Adrenal gland (tissue), 12 donors: Measurements from ENCODE around the gene RTF2. TPM values are rescaled to one million over a fixed set of nuclear protein-coding genes. Genes with fewer than 3 reads are reported as not detected.

Experiments
- DNase-seq, 7 donors: peaks; one replicate each; pipeline ENCODE4 v3.0.0-alpha.2; 2019 to 2020
- H3K27ac ChIP-seq, 5 donors: fragments of 200-600 bp; sonication (generic) in 4 of 5; 1 replicate in 3 of 5; 2 replicates in 2 of 5; pipeline versions ENCODE4 v1.5.1 to v1.8.0; 2016 to 2020; ENCODE audit warnings: mild to moderate bottlenecking in 1 of 5
- H3K27me3 ChIP-seq: fragments of 200-600 bp; 2 replicates; pipeline ENCODE4 v1.8.0; 2021
- H3K36me3 ChIP-seq, 2 donors: fragments of 200-600 bp; replicated peaks in 1 of 2; 1 replicate in 1 of 2; 2 replicates in 1 of 2; pipeline versions ENCODE4 v1.5.1 to v1.8.0; 2018 to 2022
- H3K4me1 ChIP-seq, 2 donors: fragments of 200-600 bp; replicated peaks in 1 of 2; 1 replicate in 1 of 2; 2 replicates in 1 of 2; pipeline versions ENCODE4 v1.5.1 to v1.8.0; 2018 to 2021
- H3K4me3 ChIP-seq, 4 donors: fragments of 200-600 bp; sonication (generic) in 3 of 4; one replicate each; pipeline ENCODE4 v1.5.1; 2016 to 2018
- H3K9me3 ChIP-seq, 3 donors: fragments of 200-600 bp; sonication (generic) in 1 of 3; replicated peaks in 1 of 3; 1 replicate in 2 of 3; 2 replicates in 1 of 3; pipeline versions ENCODE4 v1.5.1 to v1.8.0; 2016 to 2021
- CTCF ChIP-seq, 6 experiments: fragments of 450-650 bp in 4 of 6; fragments of 200-600 bp in 2 of 6; sonication (generic) in 1 of 6; IDR thresholded peaks; 1 replicate in 5 of 6; 2 replicates in 1 of 6; pipeline versions ENCODE4 v1.5.1 to v1.8.0; 2016 to 2021; ENCODE audit warnings: antibody characterized with exemption in 6 of 6, mild to moderate bottlenecking in 2 of 6, moderate library complexity in 1 of 6
- POLR2A ChIP-seq, 2 donors: fragments of 450-650 bp; IDR thresholded peaks; one replicate each; pipeline ENCODE4 v1.6.1; 2017; ENCODE audit warnings: antibody characterized with exemption in 2 of 2, mild to moderate bottlenecking in 2 of 2, moderate library complexity in 1 of 2
- WGBS, 4 donors: extraction: QIAGEN DNeasy Blood & Tissue Kit in 2 of 4; methylation state at CpG; one replicate each; pipeline versions ENCODE4 v1.1.5 to v1.1.7; 2013 to 2017; 5-methylcytosine and 5-hydroxymethylcytosine counted together
- intact Hi-C, 2 donors: fragments of 100-400 bp; cut with DNase I; formaldehyde crosslinking; loops; one replicate each; pipeline versions ENCODE4 v1.14.1 to v1.15.0; 2022 to 2023
- polyA plus RNA-seq, 3 donors: library from polyadenylated mRNA; stranded (reverse); fragments of 200-250 nt in 2 of 3; fragments of 350-450 nt in 1 of 3; fragmentation: Illumina TruSeq in 1 of 3; extraction: RNeasy Lipid Tissue Mini Kit (QIAGEN cat#74804) in 1 of 3; gene quantifications; one replicate each; pipeline ENCODE4 v1.2.3, GENCODE V29; 2013 to 2014
- total RNA-seq, 9 donors: library from RNA; depleted of rRNA in 4 of 9; stranded (reverse); fragments of >200 nt in 4 of 9; fragments of 120-200 nt in 1 of 9; fragmentation: NEBNext Ultra II Directional in 1 of 9; extraction: Animal tissue kit (Norgen Biotek cat#: 25700) in 1 of 9; gene quantifications; one replicate each; pipeline versions ENCODE4 v1.1.0 to v1.2.4, GENCODE V29; 2013 to 2023
- donor health status: healthy with polysubstance abuse.
- donor health status: Bipolar disorder and iron deficiency.
- donor health status: DM: yes; HTN: yes; CAD: no.
- donor health status: DM: no; HTN: no; CAD: no.
- donor health status: DM: no; HTN: no; CAD: no.
- donor health status: DM: yes; HTN: yes; CAD: no.

The RTF2 gene
- total and polyA plus RNA-seq, 12 donors, result 48.8 to 156 (median 92.8) TPM

GRCh38 chr20:56467968-56468315, 485 bp upstream of the RTF2 start:
- whole genome bisulfite sequencing, 4 donors, result 5 to 22% (median 8%) methylated on average over 3 to 7 of the region's 7 CpGs
- H3K36me3 ChIP-seq, result no peaks in the 10 kb centered on the region
- peak overlapping the region in 3 of 4 donors; percentile 72 to 89 (median 86) for H3K4me3 ChIP-seq
- H3K9me3 ChIP-seq, result no peaks in the 10 kb centered on the region
- DNase-seq, result no peak
- peaks cover 7 to 21% of the 10 kb centered on the region in 2 donors for H3K4me1 ChIP-seq
- no peaks in the 10 kb centered on the region for H3K27me3 ChIP-seq
- TF ChIP-seq POLR2A (IDR thresholded peaks at IDR 0.05) (no peak), CTCF (IDR thresholded peaks at IDR 0.05) (no peak)
- peak overlapping the region in 2 of 5 donors; percentile 72 to 92 for H3K27ac ChIP-seq
- intact Hi-C loops, result loop anchor here (5.0 to 10.0 kb wide), 2 partner anchors 73 to 76 kb away; partner anchors contain the start of genes AURKA (in 2 of the 2) and CSTF1 (in 2 of the 2)

GRCh38 chr20:56469077-56469449, 636 bp downstream of the RTF2 start:
- H3K4me3 ChIP-seq, result peak overlapping the region; percentile 19 to 89 (median 79)
- peak overlapping the region in 3 of 5 donors; percentile 68 to 92 (median 72) for H3K27ac ChIP-seq
- intact Hi-C loops, result loop anchor here (5.0 to 10.0 kb wide), 2 partner anchors 74 to 77 kb away; partner anchors contain the start of genes AURKA (in 2 of the 2) and CSTF1 (in 2 of the 2)
- H3K4me1 ChIP-seq, result peaks cover 7 to 21% of the 10 kb centered on the region in 2 donors
- 22 to 26% (median 24%) methylated on average over 8 of the region's 8 CpGs for WGBS, 4 donors
- no peak for TF ChIP-seq CTCF (IDR thresholded peaks at IDR 0.05)
- no peaks in the 10 kb centered on the region for H3K9me3 ChIP-seq
- no peaks in the 10 kb centered on the region for H3K27me3 ChIP-seq
- peaks cover 0 to 9% of the 10 kb centered on the region in 2 donors for H3K36me3 ChIP-seq
- no peak for DNase-seq

- DNase-seq, result no peak
- no peak for TF ChIP-seq POLR2A (IDR thresholded peaks at IDR 0.05)
- no peak for TF ChIP-seq CTCF (IDR thresholded peaks at IDR 0.05)
- Histone ChIP-seq H3K36me3 (peaks cover 0 to 65% of the 10 kb centered on the region in 2 donors), H3K9me3 (no peaks in the 10 kb centered on the region), H3K27ac (no peak overlapping the region), H3K4me3 (no peak overlapping the region), H3K4me1 (no peaks in the 10 kb centered on the region), H3K27me3 (no peaks in the 10 kb centered on the region)
- intact Hi-C loops, result no loop called here
- WGBS, 4 donors, result 75 to 78% (median 75%) methylated on average over 7 of the region's 7 CpGs
Measured at GRCh38 chr20:56483970-56484369, 15.5 kb downstream of the RTF2 start.

GRCh38 chr20:56487216-56487615, 18.8 kb downstream of the RTF2 start:
- Histone ChIP-seq H3K9me3 (no peaks in the 10 kb centered on the region), H3K27me3 (no peaks in the 10 kb centered on the region), H3K4me3 (no peak overlapping the region), H3K4me1 (no peaks in the 10 kb centered on the region), H3K27ac (no peak overlapping the region), H3K36me3 (peaks cover 0 to 52% of the 10 kb centered on the region in 2 donors)
- WGBS, 4 donors, result 78 to 91% (median 87%) methylated on average over 11 of the region's 11 CpGs
- DNase-seq, result no peak
- TF ChIP-seq CTCF (IDR thresholded peaks at IDR 0.05) (no peak), POLR2A (IDR thresholded peaks at IDR 0.05) (no peak)
- intact Hi-C loops, result no loop called here
